Measurements from ENCODE around the gene GFI1. TPM values are rescaled to one million over a fixed set of nuclear protein-coding genes. Genes with fewer than 3 reads are reported as not detected.

GFI1 gene
- total RNA-seq, 1 experiment from 2014 or later = 0.49 TPM

DNA sequence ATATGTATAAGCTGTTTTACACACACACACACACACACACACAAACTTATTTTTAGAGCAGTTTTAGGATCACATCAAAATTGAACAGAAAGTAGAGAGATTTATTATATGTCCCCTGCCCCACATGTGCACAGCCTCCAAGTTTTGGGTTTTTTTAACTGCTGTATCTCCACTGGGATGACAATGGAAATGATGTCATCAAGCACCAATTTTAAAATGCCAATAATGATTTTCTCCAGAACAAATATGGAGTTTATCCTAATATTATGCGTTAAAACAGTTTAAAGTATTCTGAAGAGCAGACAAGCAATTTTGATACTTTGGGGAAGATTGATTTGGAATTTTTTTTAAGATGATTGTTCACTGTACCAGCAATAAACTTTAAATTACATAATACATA lies 56.7 kb downstream of the GFI1 start:
- POLR2A ChIA-PET = no interaction called here
- TF ChIP-seq SIN3A (IDR thresholded peaks at IDR 0.05; ENCODE audit: borderline replicate concordance, insufficient read depth, low read depth, low read length) = no peak
- no peak for TF ChIP-seq POLR2AphosphoS5 (IDR thresholded peaks at IDR 0.05; ENCODE audit: low read depth, low read length)
- TF ChIP-seq, protein P1, sequence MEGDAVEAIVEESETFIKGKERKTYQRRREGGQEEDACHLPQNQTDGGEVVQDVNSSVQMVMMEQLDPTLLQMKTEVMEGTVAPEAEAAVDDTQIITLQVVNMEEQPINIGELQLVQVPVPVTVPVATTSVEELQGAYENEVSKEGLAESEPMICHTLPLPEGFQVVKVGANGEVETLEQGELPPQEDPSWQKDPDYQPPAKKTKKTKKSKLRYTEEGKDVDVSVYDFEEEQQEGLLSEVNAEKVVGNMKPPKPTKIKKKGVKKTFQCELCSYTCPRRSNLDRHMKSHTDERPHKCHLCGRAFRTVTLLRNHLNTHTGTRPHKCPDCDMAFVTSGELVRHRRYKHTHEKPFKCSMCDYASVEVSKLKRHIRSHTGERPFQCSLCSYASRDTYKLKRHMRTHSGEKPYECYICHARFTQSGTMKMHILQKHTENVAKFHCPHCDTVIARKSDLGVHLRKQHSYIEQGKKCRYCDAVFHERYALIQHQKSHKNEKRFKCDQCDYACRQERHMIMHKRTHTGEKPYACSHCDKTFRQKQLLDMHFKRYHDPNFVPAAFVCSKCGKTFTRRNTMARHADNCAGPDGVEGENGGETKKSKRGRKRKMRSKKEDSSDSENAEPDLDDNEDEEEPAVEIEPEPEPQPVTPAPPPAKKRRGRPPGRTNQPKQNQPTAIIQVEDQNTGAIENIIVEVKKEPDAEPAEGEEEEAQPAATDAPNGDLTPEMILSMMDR (IDR thresholded peaks at IDR 0.05) = no peak
- TF ChIP-seq, protein P2, sequence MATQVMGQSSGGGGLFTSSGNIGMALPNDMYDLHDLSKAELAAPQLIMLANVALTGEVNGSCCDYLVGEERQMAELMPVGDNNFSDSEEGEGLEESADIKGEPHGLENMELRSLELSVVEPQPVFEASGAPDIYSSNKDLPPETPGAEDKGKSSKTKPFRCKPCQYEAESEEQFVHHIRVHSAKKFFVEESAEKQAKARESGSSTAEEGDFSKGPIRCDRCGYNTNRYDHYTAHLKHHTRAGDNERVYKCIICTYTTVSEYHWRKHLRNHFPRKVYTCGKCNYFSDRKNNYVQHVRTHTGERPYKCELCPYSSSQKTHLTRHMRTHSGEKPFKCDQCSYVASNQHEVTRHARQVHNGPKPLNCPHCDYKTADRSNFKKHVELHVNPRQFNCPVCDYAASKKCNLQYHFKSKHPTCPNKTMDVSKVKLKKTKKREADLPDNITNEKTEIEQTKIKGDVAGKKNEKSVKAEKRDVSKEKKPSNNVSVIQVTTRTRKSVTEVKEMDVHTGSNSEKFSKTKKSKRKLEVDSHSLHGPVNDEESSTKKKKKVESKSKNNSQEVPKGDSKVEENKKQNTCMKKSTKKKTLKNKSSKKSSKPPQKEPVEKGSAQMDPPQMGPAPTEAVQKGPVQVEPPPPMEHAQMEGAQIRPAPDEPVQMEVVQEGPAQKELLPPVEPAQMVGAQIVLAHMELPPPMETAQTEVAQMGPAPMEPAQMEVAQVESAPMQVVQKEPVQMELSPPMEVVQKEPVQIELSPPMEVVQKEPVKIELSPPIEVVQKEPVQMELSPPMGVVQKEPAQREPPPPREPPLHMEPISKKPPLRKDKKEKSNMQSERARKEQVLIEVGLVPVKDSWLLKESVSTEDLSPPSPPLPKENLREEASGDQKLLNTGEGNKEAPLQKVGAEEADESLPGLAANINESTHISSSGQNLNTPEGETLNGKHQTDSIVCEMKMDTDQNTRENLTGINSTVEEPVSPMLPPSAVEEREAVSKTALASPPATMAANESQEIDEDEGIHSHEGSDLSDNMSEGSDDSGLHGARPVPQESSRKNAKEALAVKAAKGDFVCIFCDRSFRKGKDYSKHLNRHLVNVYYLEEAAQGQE (IDR thresholded peaks at IDR 0.05; ENCODE audit: insufficient read depth in 1 of 2, low read depth in 2 of 2, low read length in 1 of 2) = no peak
- no peak for TF ChIP-seq TCF7L2 (IDR thresholded peaks at IDR 0.05; ENCODE audit: low read depth, low read length)

DNA sequence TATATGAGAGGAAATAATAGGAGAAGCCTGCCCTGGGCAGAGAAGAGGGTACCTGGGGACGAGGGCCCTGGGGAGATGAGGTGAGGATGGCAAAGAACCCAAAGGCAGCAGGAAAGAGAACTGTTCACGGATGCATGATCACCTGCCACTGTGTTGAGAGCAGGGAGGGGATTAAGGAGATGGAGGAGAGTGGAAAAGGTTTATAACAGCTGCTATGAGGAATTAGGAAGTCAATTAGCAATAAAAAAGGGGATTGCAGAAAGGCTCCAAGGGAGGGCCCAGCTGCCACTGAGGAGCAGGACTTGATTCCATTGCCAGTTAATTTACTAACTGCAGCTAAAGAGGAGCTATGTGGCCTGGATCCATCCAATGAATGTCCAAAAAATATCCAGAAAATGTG lies 61.1 kb downstream of the GFI1 start:
- H3K4me1 ChIP-seq (ENCODE audit: control insufficient read depth, insufficient read depth, low read length) = no peaks in the 10 kb centered on the region
- H3K9me3 ChIP-seq (ENCODE audit: control insufficient read depth, insufficient read depth, low read depth, low read length) = no peaks in the 10 kb centered on the region
- ChIA-PET CTCF (no interaction called here), POLR2A (no interaction called here)
- H3K27me3 ChIP-seq (ENCODE audit: control insufficient read depth, insufficient read depth, low read length) = no peaks in the 10 kb centered on the region
- TF ChIP-seq, protein P2 (IDR thresholded peaks at IDR 0.05; ENCODE audit: insufficient read depth in 1 of 2, low read depth in 2 of 2, low read length in 1 of 2) = no peak
- TF ChIP-seq TCF7L2 (IDR thresholded peaks at IDR 0.05; ENCODE audit: low read depth, low read length) = no peak
- no peak for TF ChIP-seq SIN3A (IDR thresholded peaks at IDR 0.05; ENCODE audit: borderline replicate concordance, insufficient read depth, low read depth, low read length)
- TF ChIP-seq, protein P1 (IDR thresholded peaks at IDR 0.05) = no peak
- no peak for TF ChIP-seq POLR2AphosphoS5 (IDR thresholded peaks at IDR 0.05; ENCODE audit: low read depth, low read length)
- no peak for DNase-seq (ENCODE audit: low read depth, low spot score)
- in situ Hi-C loops (cut with HindIII; ENCODE audit: low pct_unique_long_range_greater_than_20kb, low sequenced_read_pairs) (no loop called here), intact Hi-C loops (cut with micrococcal nuclease; ENCODE audit: unreplicated experiment) (no loop called here)
- ATAC-seq = no peak
- BruUV-seq (replicated peaks) = no TSS peak
- H3K27ac ChIP-seq (ENCODE audit: low read length) = no peak overlapping the region
- H3K36me3 ChIP-seq (ENCODE audit: control insufficient read depth, insufficient read depth, low read length) = no peaks in the 10 kb centered on the region
- H3K4me3 ChIP-seq (ENCODE audit: low read depth in 2 of 2, low read length in 2 of 2) = no peak overlapping the region

More for the DNA sequence above, 56.7 kb downstream of the GFI1 start:
- Histone ChIP-seq H3K36me3 (ENCODE audit: control insufficient read depth, insufficient read depth, low read length) (no peaks in the 10 kb centered on the region), H3K9me3 (ENCODE audit: control insufficient read depth, insufficient read depth, low read depth, low read length) (no peaks in the 10 kb centered on the region), H3K4me3 (ENCODE audit: low read depth in 2 of 2, low read length in 2 of 2) (no peak overlapping the region), H3K4me1 (ENCODE audit: control insufficient read depth, insufficient read depth, low read length) (no peaks in the 10 kb centered on the region), H3K27me3 (ENCODE audit: control insufficient read depth, insufficient read depth, low read length) (no peaks in the 10 kb centered on the region), H3K27ac (ENCODE audit: low read length) (no peak overlapping the region)
- in situ Hi-C loops (cut with HindIII; ENCODE audit: low pct_unique_long_range_greater_than_20kb, low sequenced_read_pairs) (no loop called here), intact Hi-C loops (cut with micrococcal nuclease; ENCODE audit: unreplicated experiment) (no loop called here)
- CTCF ChIA-PET = no interaction called here
- DNase-seq (ENCODE audit: low read depth, low spot score) = no peak
- ATAC-seq = no peak
- no TSS peak for BruUV-seq (replicated peaks)

Other genes with a start within 250 kb of the GFI1 start
- gene GLMN, start 187.9 kb downstream of the GFI1 start, total RNA-seq (2021; ENCODE audit: unreplicated experiment) = 10.4 TPM
- 16.3 TPM for gene RPAP2, start 187.9 kb downstream of the GFI1 start, total RNA-seq (2021; ENCODE audit: unreplicated experiment)